ENCODE measurements around the gene SLC22A1.
"Not testable (repeated sequence)": the region's sequence is repeated elsewhere in the genome, so short reads cannot be mapped to it uniquely, and the experiment has no call there.

The SLC22A1 gene

GRCh38 chr6:160131636-160132296 is 10.2 kb downstream of the SLC22A1 start:
- in situ Hi-C loops (cut with HindIII; ENCODE audit: low sequenced_read_pairs) = no loop called here
- no peak for DNase-seq (ENCODE audit: low read depth)
- no peak for TF ChIP-seq CTCF (IDR thresholded peaks at IDR 0.05; ENCODE audit: low read depth, low read length, missing control alignments)
- no peak overlapping the region for H3K4me3 ChIP-seq (ENCODE audit: low read depth, low read length)

- no peak for TF ChIP-seq CTCF (IDR thresholded peaks at IDR 0.05; ENCODE audit: low read depth, low read length, missing control alignments)
- in situ Hi-C loops (cut with HindIII; ENCODE audit: low sequenced_read_pairs) = no loop called here
- no peak for DNase-seq (ENCODE audit: low read depth)
- H3K4me3 ChIP-seq (ENCODE audit: low read depth, low read length) = no peak overlapping the region
Measured at GRCh38 chr6:160132297-160132637, 10.7 kb downstream of the SLC22A1 start.

GRCh38 chr6:160132776-160133338 is 11.2 kb downstream of the SLC22A1 start:
- H3K4me3 ChIP-seq (ENCODE audit: low read depth, low read length) = no peak overlapping the region
- in situ Hi-C loops (cut with HindIII; ENCODE audit: low sequenced_read_pairs) = no loop called here
- DNase-seq (ENCODE audit: low read depth) = no peak
- TF ChIP-seq CTCF (IDR thresholded peaks at IDR 0.05; ENCODE audit: low read depth, low read length, missing control alignments) = no peak

GRCh38 chr6:160133441-160134336 is 12.1 kb downstream of the SLC22A1 start:
- DNase-seq (ENCODE audit: low read depth) = no peak
- no peak for TF ChIP-seq CTCF (IDR thresholded peaks at IDR 0.05; ENCODE audit: low read depth, low read length, missing control alignments)
- H3K4me3 ChIP-seq (ENCODE audit: low read depth, low read length) = no peak overlapping the region
- in situ Hi-C loops (cut with HindIII; ENCODE audit: low sequenced_read_pairs) = no loop called here

GRCh38 chr6:160134337-160134751 is 12.7 kb downstream of the SLC22A1 start:
- in situ Hi-C loops (cut with HindIII; ENCODE audit: low sequenced_read_pairs); H3K4me3 ChIP-seq (ENCODE audit: low read depth, low read length); DNase-seq (ENCODE audit: low read depth): not testable (repeated sequence)

GRCh38 chr6:160134779-160135547 is 13.3 kb downstream of the SLC22A1 start:
- no peak for DNase-seq (ENCODE audit: low read depth)
- TF ChIP-seq CTCF (IDR thresholded peaks at IDR 0.05; ENCODE audit: low read depth, low read length, missing control alignments) = no peak
- no peak overlapping the region for H3K4me3 ChIP-seq (ENCODE audit: low read depth, low read length)
- in situ Hi-C loops (cut with HindIII; ENCODE audit: low sequenced_read_pairs) = no loop called here

Measured in astrocyte of the cerebellum (primary cell).